Measurements from ENCODE around the gene DENND1B.

DENND1B gene

GRCh38 chr1:197680311-197680710 is 95.0 kb downstream of the DENND1B start:
- DNase-seq: no peak

DNA sequence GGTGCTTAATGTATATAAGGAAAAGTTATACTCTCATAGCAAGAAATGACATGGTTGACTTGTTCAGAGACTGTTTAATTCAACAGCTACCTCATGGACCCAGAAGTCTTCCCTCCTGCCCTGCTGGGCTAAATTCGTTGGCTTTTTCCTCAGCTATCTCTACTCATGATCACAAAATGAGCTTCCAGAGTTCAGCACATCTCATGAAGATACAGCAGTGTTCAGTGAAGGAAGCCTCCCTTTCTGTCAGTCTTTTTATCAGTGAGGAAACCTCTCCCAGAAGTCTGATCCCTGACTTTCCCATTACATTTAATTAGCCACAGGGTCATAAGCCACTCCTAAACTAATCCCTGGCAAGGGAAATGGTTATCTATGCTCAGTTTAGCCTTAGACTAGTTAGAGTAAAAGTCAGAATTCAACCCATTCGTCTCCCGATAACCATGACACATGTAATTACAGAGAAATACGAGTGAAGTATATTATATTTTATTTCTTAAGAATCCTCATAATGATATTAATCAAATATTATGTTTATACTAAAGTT is 97.5 kb downstream of the DENND1B start:
- DNase-seq: no peak

- no peak for DNase-seq
These were observed 98.0 kb downstream of the DENND1B start for GRCh38 chr1:197677313-197677712.

- DNase-seq: no peak
These were observed 99.6 kb downstream of the DENND1B start for GRCh38 chr1:197675583-197676208.

GRCh38 chr1:197674286-197674685 is 101.0 kb downstream of the DENND1B start:
- no peak for DNase-seq

GRCh38 chr1:197673292-197673691 is 102.0 kb downstream of the DENND1B start:
- DNase-seq: no peak

GRCh38 chr1:197672347-197672746 is 102.9 kb downstream of the DENND1B start:
- no peak for DNase-seq

DNA sequence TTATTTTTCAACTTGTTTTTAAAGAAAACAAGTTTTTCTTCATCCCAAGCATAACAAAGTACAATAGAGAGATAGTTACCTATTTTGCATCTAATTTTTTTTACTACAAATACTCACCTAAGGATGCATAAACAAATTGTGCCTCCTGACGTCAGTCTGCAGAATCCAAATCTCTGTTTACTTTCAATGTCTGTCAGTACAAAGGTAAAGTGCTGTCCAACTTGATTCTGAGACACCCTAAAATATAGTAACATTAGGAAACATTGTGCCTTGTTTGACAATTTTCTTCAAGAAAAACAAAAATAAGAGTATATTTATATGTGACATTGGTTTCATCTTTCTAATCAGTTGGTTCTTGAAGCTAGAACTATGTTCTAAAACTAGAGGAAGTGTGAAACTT is 103.4 kb downstream of the DENND1B start:
- DNase-seq: no peak

GRCh38 chr1:197671140-197671539 is 104.1 kb downstream of the DENND1B start:
- DNase-seq: no peak

DNA sequence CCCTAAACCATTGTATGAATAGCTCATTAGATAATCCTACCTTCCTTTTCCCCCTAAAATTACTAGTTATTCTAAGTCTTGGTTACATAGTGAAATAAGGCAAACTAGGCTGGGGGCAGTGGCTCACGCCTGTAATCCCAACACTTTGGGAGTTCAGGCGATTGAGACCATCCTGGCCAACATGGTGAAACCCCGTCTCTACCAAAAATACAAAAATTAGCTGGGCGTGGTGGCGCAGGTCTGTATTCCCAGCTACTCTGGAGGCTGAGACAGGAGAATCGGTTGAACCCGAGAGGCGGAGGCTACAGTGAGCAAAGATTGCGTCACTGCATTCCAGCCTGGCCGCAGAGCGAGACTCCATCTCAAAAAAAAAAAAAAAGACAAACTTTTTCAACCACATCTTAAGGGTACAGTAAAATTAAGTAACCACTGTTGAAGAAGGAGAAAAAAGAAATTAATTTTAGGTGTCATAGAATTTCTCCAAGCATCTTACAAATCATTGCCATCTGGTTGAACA is 108.5 kb downstream of the DENND1B start:
- DNase-seq: no peak

DNA sequence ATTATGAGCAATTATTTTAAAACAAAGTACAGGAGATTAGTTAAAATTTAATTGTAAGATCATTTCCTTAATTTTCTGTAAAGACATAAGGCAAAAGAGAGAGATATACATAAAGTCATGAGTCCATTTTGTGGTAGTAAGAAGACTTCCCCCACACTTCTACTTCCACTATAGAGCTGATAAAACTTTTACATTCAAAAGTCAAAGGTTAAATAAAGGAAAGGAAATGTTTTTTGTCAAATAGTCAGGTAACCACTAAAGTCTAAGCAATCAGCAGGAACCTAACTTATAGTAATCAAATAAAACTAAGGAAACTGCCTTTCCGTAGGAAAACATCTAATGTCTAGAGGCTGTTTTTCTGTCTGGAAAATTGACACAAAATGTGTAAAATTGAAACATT is 110.9 kb downstream of the DENND1B start:
- no peak for DNase-seq

DNA sequence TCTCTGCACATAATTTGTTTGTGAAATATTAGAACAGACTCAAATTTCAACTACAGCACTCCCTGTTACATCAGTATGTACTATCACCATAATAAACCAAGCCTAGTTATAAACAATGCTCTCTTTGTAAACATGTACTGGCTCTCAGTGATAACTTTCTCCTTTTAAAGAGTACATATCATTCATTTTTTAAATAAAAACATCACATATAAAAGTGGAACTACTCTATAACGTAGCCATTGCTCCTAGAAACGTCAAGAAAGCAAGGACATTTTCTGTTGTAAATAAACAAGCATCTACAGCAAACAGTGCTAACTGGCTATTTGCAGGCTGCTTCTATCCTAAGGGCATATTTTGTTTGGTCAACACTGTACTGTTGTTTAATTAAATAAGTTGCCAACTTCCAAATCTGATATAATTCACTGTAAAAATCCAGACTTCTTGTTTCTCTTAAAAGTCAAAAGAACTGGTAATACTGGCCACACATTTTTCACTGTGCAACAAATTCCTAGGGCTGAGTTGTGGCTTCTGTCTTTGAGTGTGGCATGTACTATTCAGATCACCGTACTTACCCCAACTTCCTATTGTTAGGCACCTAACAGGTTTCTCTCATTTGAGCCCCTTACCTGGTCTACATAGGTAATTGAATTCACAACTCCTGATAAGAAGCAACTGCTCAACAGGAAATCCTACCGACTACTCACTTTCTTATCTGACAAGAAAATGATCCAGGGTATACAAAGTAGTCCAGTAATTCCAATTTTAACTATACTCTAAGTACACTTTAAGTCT is 111.9 kb downstream of the DENND1B start:
- no peak for DNase-seq

DNA sequence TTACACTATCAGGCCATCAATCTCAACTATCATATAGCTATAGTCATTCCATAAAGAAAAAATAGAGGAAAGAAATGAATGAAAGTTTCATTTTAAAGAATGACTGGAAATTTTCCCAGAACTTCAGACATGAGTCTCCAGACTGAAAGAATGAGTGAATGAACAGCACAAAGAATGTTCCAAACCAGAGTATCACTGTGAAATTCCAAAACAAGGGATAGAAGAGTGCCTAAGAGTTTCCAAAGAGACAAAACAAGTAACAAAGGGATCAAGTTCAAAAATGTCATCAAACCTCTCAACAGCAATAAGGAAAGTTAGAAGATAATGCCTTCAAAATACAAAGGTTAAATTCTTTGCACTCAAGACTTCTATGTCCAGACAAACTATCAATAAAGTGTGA is 114.9 kb downstream of the DENND1B start:
- no peak for DNase-seq

- DNase-seq: no peak
These were observed 116.1 kb downstream of the DENND1B start for GRCh38 chr1:197659171-197659570.

GRCh38 chr1:197649188-197649587 is 126.1 kb downstream of the DENND1B start:
- no peak for DNase-seq

- no peak for DNase-seq
These were observed 137.0 kb downstream of the DENND1B start for GRCh38 chr1:197638316-197638715.

GRCh38 chr1:197637406-197637805 is 137.9 kb downstream of the DENND1B start:
- no peak for DNase-seq

DNA sequence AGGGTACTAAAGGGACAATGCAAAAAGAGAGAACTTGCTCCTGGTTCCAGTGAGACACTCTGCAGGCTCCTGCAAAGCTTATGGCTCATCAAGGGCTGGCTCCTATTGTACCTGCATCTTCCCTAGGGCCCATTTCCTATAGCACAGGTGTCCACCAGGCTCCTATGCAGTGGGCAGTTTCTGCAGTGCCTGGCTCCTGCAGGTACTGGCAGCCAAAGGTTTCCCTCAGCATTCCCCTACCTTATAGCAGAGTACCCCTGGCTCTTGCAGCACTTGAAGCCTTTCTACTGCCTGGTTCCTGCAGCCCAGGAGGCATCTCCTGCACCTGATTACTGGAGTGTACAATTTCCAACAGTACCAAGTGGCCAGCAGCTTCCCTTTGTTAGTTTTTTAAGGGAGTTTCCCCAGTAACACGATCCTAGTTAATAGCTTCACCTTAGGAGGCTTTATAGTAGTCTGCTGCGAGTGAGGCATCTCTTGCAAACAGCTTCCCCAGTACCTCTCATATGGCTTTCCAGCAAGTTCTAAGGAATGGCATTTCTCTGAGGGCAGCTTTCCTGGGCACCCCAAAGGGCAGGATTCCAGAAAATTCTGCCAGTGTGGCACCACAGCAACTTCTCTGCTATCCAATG is 141.7 kb downstream of the DENND1B start:
- DNase-seq: no peak

- DNase-seq: no peak
These were observed 142.6 kb downstream of the DENND1B start for GRCh38 chr1:197632651-197633050.

GRCh38 chr1:197632005-197632404 is 143.3 kb downstream of the DENND1B start:
- DNase-seq: no peak

DNA sequence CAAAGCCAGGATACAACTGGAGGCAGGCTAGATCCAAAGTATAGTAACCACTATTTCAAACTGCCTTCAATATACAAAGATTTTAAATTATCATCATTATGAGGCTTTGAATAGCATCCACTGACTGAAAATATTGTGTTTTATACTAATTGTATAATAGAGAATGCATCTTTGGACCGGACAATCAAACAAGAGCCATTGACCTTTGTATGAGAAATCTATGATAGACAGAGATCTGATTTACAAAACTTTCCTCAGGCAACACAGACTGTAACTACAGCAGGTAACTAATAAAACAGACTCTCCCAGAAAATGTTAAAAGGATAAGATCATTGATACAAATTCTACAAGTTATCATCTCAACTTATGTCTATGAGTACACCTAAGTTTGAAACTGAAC is 152.9 kb downstream of the DENND1B start:
- DNase-seq: no peak

DNA sequence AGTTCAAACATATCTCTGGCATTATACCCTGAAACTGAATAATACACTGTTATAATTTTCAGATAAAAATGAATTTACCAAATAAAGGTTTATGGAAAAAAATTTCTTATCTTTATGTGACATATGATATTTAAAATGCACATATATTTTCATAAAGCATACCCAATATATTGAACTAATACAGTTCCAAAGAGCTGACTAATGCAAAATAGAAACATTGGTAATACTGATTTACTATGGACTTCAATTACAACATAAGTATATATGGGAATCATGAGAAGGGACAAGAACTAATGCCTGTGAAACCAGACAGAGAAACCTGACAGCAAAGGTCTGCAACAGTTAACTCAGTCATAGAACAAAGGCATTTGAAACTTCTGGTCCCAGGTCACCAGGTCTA is 153.5 kb downstream of the DENND1B start:
- no peak for DNase-seq

- no peak for DNase-seq
These were observed 154.5 kb downstream of the DENND1B start for GRCh38 chr1:197620714-197621163.
